Right lobe of liver (tissue), 6 donors: ENCODE data around the gene INAVA. TPM values are rescaled to one million over a fixed set of nuclear protein-coding genes. Genes with fewer than 3 reads are reported as not detected.

Experiments
- ATAC-seq, 4 donors: fragments of 200-7000 bp; cut with Tn5 transposase; one replicate each; pipeline ENCODE4 v1.9.1; 2020; ENCODE audit warnings: mild to moderate bottlenecking in 4 of 4, moderate library complexity in 4 of 4
- DNase-seq, 3 donors: peaks; one replicate each; pipeline ENCODE4 v3.0.0-alpha.2; 2020
- H3K27ac ChIP-seq, 3 donors: fragments of 200-600 bp; one replicate each; pipeline ENCODE4 v1.8.0; 2022
- H3K27me3 ChIP-seq, 2 donors: fragments of 200-600 bp; one replicate each; pipeline ENCODE4 v1.8.0; 2022
- H3K36me3 ChIP-seq, 4 donors: fragments of 200-600 bp; sonication (generic) in 1 of 4; one replicate each; pipeline versions ENCODE4 v1.5.1 to v1.8.0; 2017 to 2022; ENCODE audit warnings: control low read depth in 1 of 4
- H3K4me1 ChIP-seq, 4 donors: fragments of 200-600 bp; sonication (generic) in 1 of 4; one replicate each; pipeline versions ENCODE4 v1.5.1 to v1.8.0; 2017 to 2022; ENCODE audit warnings: control low read depth in 1 of 4
- H3K4me3 ChIP-seq, 3 donors: fragments of 200-600 bp; one replicate each; pipeline ENCODE4 v1.8.0; 2022
- H3K9me3 ChIP-seq, 4 donors: fragments of 200-600 bp; sonication (generic) in 1 of 4; one replicate each; pipeline versions ENCODE4 v1.5.1 to v1.8.0; 2017 to 2022; ENCODE audit warnings: control low read depth in 1 of 4
- CTCF ChIP-seq, 4 donors: fragments of 200-600 bp in 3 of 4; fragments of 450-650 bp in 1 of 4; IDR thresholded peaks; one replicate each; pipeline versions ENCODE4 v1.5.1 to v1.8.0; 2016 to 2022; ENCODE audit warnings: antibody characterized with exemption in 4 of 4, mild to moderate bottlenecking in 2 of 4
- POLR2A ChIP-seq: fragments of 450-650 bp; IDR thresholded peaks from one replicate; pipeline ENCODE4 v1.6.1; 2017; ENCODE audit warnings: antibody characterized with exemption, mild to moderate bottlenecking
- WGBS: methylation state at CpG from one replicate; pipeline ENCODE4 v1.1.6; 2018; ENCODE audit warnings: low coverage, low lambda C conversion rate; ENCODE audit not compliant: insufficient coverage; ENCODE audit errors: missing lambda C conversion rate; 5-methylcytosine and 5-hydroxymethylcytosine counted together
- intact Hi-C, 2 donors: fragments of 100-400 bp; cut with DNase I; formaldehyde crosslinking; loops; one replicate each; pipeline versions ENCODE4 v1.11.2 to v1.14.1; 2022
- total RNA-seq, 6 experiments: library from RNA; depleted of rRNA in 2 of 6; stranded (reverse); fragments of >200 nt in 2 of 6; fragmentation: NEBNext Ultra II Directional in 3 of 6; extraction: Animal tissue kit (Norgen Biotek cat#: 25700) in 3 of 6; gene quantifications; one replicate each; pipeline versions ENCODE4 v1.1.0 to v1.2.4, GENCODE V29; 2016 to 2023
- donor health status: DM: no; HTN: yes; CAD: no.
- donor health status: DM: no; HTN: no; CAD: no.
- donor health status: DM: no; HTN: no; CAD: no.
- donor health status: DM: no; HTN: yes; CAD: no.
- donor health status: DM: no; HTN: yes; CAD: no.

The INAVA gene
- total RNA-seq, 6 experiments from 2014 or later: 0.29 to 0.55 (median 0.41) TPM

GRCh38 chr1:200901796-200902444, 7.2 kb downstream of the INAVA start:
- H3K4me1 ChIP-seq: peaks cover 0 to 4% (median 0%) of the 10 kb centered on the region in 4 donors
- TF ChIP-seq CTCF (IDR thresholded peaks at IDR 0.05): no peak
- no peak for TF ChIP-seq POLR2A
- WGBS: 46% methylated on average over 4 of the region's 8 CpGs
- ATAC-seq: no peak
- H3K27ac ChIP-seq: no peak overlapping the region
- H3K9me3 ChIP-seq: no peaks in the 10 kb centered on the region
- H3K27me3 ChIP-seq: no peaks in the 10 kb centered on the region
- H3K4me3 ChIP-seq: no peak overlapping the region
- H3K36me3 ChIP-seq: no peaks in the 10 kb centered on the region
- intact Hi-C loops: no loop called here
- no peak for DNase-seq

- TF ChIP-seq POLR2A (no peak), CTCF (IDR thresholded peaks at IDR 0.05) (no peak)
- Histone ChIP-seq H3K27ac (no peak overlapping the region), H3K4me1 (no peaks in the 10 kb centered on the region), H3K36me3 (no peaks in the 10 kb centered on the region), H3K9me3 (no peaks in the 10 kb centered on the region), H3K27me3 (no peaks in the 10 kb centered on the region), H3K4me3 (no peak overlapping the region)
- DNase-seq: no peak
- no peak for ATAC-seq
- intact Hi-C loops: no loop called here
- 84% methylated on average over 5 of the region's 5 CpGs for WGBS
Observed at GRCh38 chr1:200903793-200904192, 9.1 kb downstream of the INAVA start.

GRCh38 chr1:200904772-200905171, 10.1 kb downstream of the INAVA start:
- TF ChIP-seq POLR2A (no peak), CTCF (IDR thresholded peaks at IDR 0.05) (no peak)
- DNase-seq (no peak), ATAC-seq (no peak)
- no peak overlapping the region for H3K4me3 ChIP-seq
- H3K27me3 ChIP-seq: no peaks in the 10 kb centered on the region
- H3K9me3 ChIP-seq: no peaks in the 10 kb centered on the region
- H3K4me1 ChIP-seq: no peaks in the 10 kb centered on the region
- intact Hi-C loops: no loop called here
- H3K36me3 ChIP-seq: no peaks in the 10 kb centered on the region
- H3K27ac ChIP-seq: no peak overlapping the region

GRCh38 chr1:200905411-200906052, 10.8 kb downstream of the INAVA start:
- Histone ChIP-seq H3K36me3 (no peaks in the 10 kb centered on the region), H3K9me3 (no peaks in the 10 kb centered on the region), H3K4me3 (no peak overlapping the region), H3K27ac (no peak overlapping the region), H3K27me3 (no peaks in the 10 kb centered on the region), H3K4me1 (no peaks in the 10 kb centered on the region)
- intact Hi-C loops: no loop called here
- TF ChIP-seq POLR2A (no peak), CTCF (IDR thresholded peaks at IDR 0.05) (no peak)
- 49% methylated on average over 4 of the region's 4 CpGs for WGBS
- ATAC-seq: peak in 3 of 4 donors; percentile 18 to 40 (median 37)
- no peak for DNase-seq
